NT2/D1 (cell line): ENCODE data around the gene ELAVL2.
A peak's percentile ranks its signal among the peaks of the same experiment; 100 is the strongest.

Experiments used
- SUZ12 ChIP-seq: IDR thresholded peaks from 2 replicates; pipeline ENCODE4 v1.6.1; 2011; ENCODE audit not compliant: insufficient read length, insufficient read depth; ENCODE audit errors: extremely low read depth
- YY1 ChIP-seq: IDR thresholded peaks from 2 replicates; pipeline ENCODE4 v1.6.1; 2011; ENCODE audit not compliant: insufficient read length, insufficient read depth

DNA sequence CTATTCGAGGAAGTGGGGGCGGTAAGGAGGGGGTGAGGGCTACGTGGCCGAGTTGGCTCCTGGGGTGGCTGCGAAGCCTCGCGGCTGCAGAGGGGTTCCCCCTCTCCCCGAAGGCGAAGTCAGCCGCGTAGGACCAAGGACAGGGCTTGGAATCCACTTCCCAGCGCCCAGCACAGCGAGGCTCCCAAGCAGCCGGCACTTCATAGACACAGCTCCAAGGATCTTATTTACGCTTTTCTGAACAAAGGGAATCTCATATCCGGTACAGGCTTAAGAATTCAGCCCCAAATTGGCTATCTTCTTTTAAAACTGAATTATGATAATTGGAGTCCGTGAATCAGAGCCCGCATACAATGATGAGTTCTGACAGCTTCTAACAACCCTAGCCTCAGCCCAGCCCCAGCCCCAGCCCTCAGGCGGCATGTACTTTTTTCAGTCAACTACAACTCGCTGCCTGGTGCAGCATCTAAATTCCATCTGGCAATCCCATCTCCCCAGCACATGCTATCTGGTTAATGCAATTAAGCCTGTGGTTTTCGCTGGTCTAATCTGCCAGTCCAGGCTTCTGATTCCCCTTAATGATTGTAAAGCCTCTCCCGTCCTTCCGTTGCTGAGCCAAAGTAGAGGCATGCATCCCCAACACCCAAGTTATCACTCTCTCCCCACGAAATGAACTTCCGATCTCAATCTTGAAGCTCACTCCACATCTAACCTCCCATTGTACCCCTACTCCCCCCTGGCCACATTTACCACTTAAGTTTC, 1.0 kb downstream of the ELAVL2 start:
- TF ChIP-seq SUZ12 (peak; percentile 18), YY1 (no peak)
